Fibroblast of gingiva (primary cell): ENCODE results near the gene LOXL3.
"Not testable (repeated sequence)": the region's sequence is repeated elsewhere in the genome, so short reads cannot be mapped to it uniquely, and the experiment has no call there.

Source experiments
- DNase-seq: peaks from one replicate; pipeline ENCODE4 v3.0.0-alpha.2; 2011; ENCODE audit warnings: low read depth

Gene LOXL3

GRCh38 chr2:74573747-74574562 is 20.2 kb upstream of the LOXL3 start:
- peak; percentile 80 for DNase-seq

- DNase-seq = no peak
Observed at GRCh38 chr2:74572178-74572925, 18.6 kb upstream of the LOXL3 start.

GRCh38 chr2:74571058-74571457 is 17.3 kb upstream of the LOXL3 start:
- no peak for DNase-seq

GRCh38 chr2:74569686-74570085 is 15.9 kb upstream of the LOXL3 start:
- DNase-seq = no peak

- DNase-seq = peak; percentile 95
Observed at GRCh38 chr2:74567881-74568280, 14.1 kb upstream of the LOXL3 start.

- DNase-seq = peak; percentile 97
Observed at GRCh38 chr2:74566754-74567085, 13.0 kb upstream of the LOXL3 start.

- no peak for DNase-seq
Observed at GRCh38 chr2:74566076-74566753, 12.5 kb upstream of the LOXL3 start.

- no peak for DNase-seq
Observed at GRCh38 chr2:74564222-74564621, 10.5 kb upstream of the LOXL3 start.

GRCh38 chr2:74562126-74562775 is 8.5 kb upstream of the LOXL3 start:
- no peak for DNase-seq

- not testable (repeated sequence) for DNase-seq
Observed at GRCh38 chr2:74561022-74561421, 7.3 kb upstream of the LOXL3 start.

- DNase-seq = no peak
Observed at GRCh38 chr2:74560591-74560990, 6.8 kb upstream of the LOXL3 start.

GRCh38 chr2:74559912-74560311 is 6.2 kb upstream of the LOXL3 start:
- no peak for DNase-seq

- no peak for DNase-seq
Observed at GRCh38 chr2:74558284-74559230, 4.8 kb upstream of the LOXL3 start.

- DNase-seq = no peak
Observed at GRCh38 chr2:74556831-74557370, 3.2 kb upstream of the LOXL3 start.

GRCh38 chr2:74556159-74556558 is 2.4 kb upstream of the LOXL3 start:
- no peak for DNase-seq

GRCh38 chr2:74555610-74556103 is 1.9 kb upstream of the LOXL3 start:
- no peak for DNase-seq

GRCh38 chr2:74554820-74555531 is 1.2 kb upstream of the LOXL3 start:
- peak; percentile 31 for DNase-seq

GRCh38 chr2:74552914-74553811 is 579 bp downstream of the LOXL3 start:
- peak; percentile 52 for DNase-seq
